ENCODE measurements around the gene MCOLN1. TPM values are rescaled to one million over a fixed set of nuclear protein-coding genes. Genes with fewer than 3 reads are reported as not detected.

MCOLN1 gene
- total RNA-seq, 2 experiments from 2014 or later = 7.8 to 18.3 TPM

GRCh38 chr19:7476241-7476640 lies 46.2 kb upstream of the MCOLN1 start:
- Histone ChIP-seq H3K36me3 (ENCODE audit: insufficient read depth, low read length) (peaks cover 30% of the 10 kb centered on the region), H3K4me3 (ENCODE audit: low read depth, low read length, poor library complexity, severe bottlenecking) (no peak overlapping the region), H3K4me1 (ENCODE audit: insufficient read depth, low read length, poor library complexity, severe bottlenecking) (peaks cover 7% of the 10 kb centered on the region), H3K79me2 (ENCODE audit: insufficient read depth, low read depth, low read length) (no peaks in the 10 kb centered on the region), H2AFZ (ENCODE audit: low read length) (no peak overlapping the region), H3K4me2 (ENCODE audit: low read length) (no peak overlapping the region), H3K27ac (ENCODE audit: low read depth, low read length, poor library complexity, severe bottlenecking) (no peak overlapping the region), H3K9me3 (ENCODE audit: low read length) (no peaks in the 10 kb centered on the region), H3K9me2 (ENCODE audit: insufficient read depth, low read length) (no peaks in the 10 kb centered on the region), H4K20me1 (ENCODE audit: insufficient read depth, low read length) (no peaks in the 10 kb centered on the region)
- BruUV-seq (replicated peaks) = no TSS peak
- intact Hi-C loops (cut with micrococcal nuclease; ENCODE audit: unreplicated experiment) = no loop called here
- DNase-seq (ENCODE audit: low spot score) = no peak
- ChIA-PET POLR2A (no interaction called here), CTCF (ENCODE audit: unreplicated experiment) (interaction anchor here (0.6 kb wide), 1 partner anchor 21 kb away, joined by 3 read pairs; no protein-coding TSS in a partner anchor)
- TF ChIP-seq EZH2phosphoT487 (IDR thresholded peaks at IDR 0.05; ENCODE audit: borderline replicate concordance, low read depth, low read length) = no peak
- TF ChIP-seq CTCF (conservative IDR thresholded peaks at IDR 0.05; ENCODE audit: low read length) = no peak

DNA sequence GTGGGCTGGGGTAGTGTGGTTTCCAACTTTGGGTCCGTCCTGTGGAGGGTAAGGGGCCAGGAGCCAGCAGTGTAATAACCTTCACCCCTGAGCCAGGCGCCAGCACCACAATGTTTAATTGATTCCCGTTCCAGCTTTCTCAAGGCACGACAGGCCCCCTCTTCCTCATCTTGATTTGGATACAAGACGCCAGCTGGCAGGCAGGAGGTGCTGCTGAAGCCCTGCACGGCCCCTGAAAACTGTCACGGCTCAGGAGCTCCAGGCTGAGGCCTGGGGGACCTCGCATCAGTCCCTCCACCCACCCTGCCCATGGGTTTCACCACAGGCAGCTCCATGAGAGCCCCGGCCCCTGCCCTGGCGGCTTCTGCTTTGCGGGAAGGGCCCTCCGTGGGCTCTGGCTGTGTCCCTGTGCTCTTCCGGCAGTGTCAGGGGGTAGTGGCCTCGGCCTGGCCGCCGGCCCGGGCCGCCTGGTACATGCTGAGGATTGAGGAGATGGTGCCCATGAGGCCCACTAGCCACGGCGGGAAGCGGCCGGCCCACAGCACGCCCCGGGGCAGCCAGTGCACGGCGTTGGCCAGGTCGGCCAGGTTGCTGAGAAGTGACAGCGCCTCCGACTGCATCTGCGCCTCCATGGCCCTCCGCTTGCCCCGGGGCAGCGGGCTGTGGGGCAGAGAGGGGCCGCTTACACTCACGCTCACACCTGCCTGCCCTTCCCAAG lies 45.5 kb upstream of the MCOLN1 start:
- ChIA-PET CTCF (ENCODE audit: unreplicated experiment) (no interaction called here), POLR2A (no interaction called here)

More for the DNA sequence above, 45.5 kb upstream of the MCOLN1 start:
- Histone ChIP-seq H3K36me3 (ENCODE audit: insufficient read depth, low read length) (peaks cover 23% of the 10 kb centered on the region), H3K9me2 (ENCODE audit: insufficient read depth, low read length) (no peaks in the 10 kb centered on the region), H3K79me2 (ENCODE audit: insufficient read depth, low read depth, low read length) (no peaks in the 10 kb centered on the region), H2AFZ (ENCODE audit: low read length) (no peak overlapping the region), H3K9me3 (ENCODE audit: low read length) (no peaks in the 10 kb centered on the region), H4K20me1 (ENCODE audit: insufficient read depth, low read length) (no peaks in the 10 kb centered on the region), H3K27ac (ENCODE audit: low read depth, low read length, poor library complexity, severe bottlenecking) (no peak overlapping the region), H3K4me1 (ENCODE audit: insufficient read depth, low read length, poor library complexity, severe bottlenecking) (peaks cover 7% of the 10 kb centered on the region), H3K4me2 (ENCODE audit: low read length) (no peak overlapping the region), H3K4me3 (ENCODE audit: low read depth, low read length, poor library complexity, severe bottlenecking) (no peak overlapping the region)
- intact Hi-C loops (cut with micrococcal nuclease; ENCODE audit: unreplicated experiment) = no loop called here
- no peak for DNase-seq (ENCODE audit: low spot score)
- BruUV-seq (replicated peaks) = no TSS peak
- TF ChIP-seq EZH2phosphoT487 (IDR thresholded peaks at IDR 0.05; ENCODE audit: borderline replicate concordance, low read depth, low read length) (no peak), CTCF (conservative IDR thresholded peaks at IDR 0.05; ENCODE audit: low read length) (no peak)

All from OCI-LY7 (cell line).